GM12878 (cell line): ENCODE data around the gene ANK2. TPM values are rescaled to one million over a fixed set of nuclear protein-coding genes. Genes with fewer than 3 reads are reported as not detected.

Experiments
- ATAC-seq: fragments of 200-7000 bp; cut with Tn5 transposase; 3 replicates; pipeline ENCODE4 v1.9.1; 2020; ENCODE audit warnings: mild to moderate bottlenecking, moderate library complexity
- BruUV-seq: library from RNA; stranded (reverse); fragments of 400-500 nt; replicated peaks from 2 replicates; lab custom pipeline; 2021; lab: Mats Ljungman, UMichigan
- CTCF ChIA-PET: fragments of 300-600 bp; sonication (Branson Sonifier 250); formaldehyde crosslinking; extraction: SDS; loops from one replicate; lab custom pipeline; 2021; ENCODE audit warnings: inconsistent platforms; lab: Yijun Ruan, JAX
- POLR2A ChIA-PET: fragments of 350-600 bp; formaldehyde crosslinking; extraction: SDS; loops from one replicate; lab custom pipeline; 2021; ENCODE audit warnings: inconsistent platforms; lab: Charles Lee
- RAD21 ChIA-PET: fragments of 300-600 bp; sonication (Branson Sonifier 250); formaldehyde crosslinking; loops from one replicate; lab custom pipeline; 2023; ENCODE audit warnings: antibody characterized with exemption; ENCODE audit not compliant: unreplicated experiment; lab: Charles Lee
- SMC1A ChIA-PET: fragments of 300-600 bp; sonication (Branson Sonifier 250); formaldehyde crosslinking; loops from one replicate; lab custom pipeline; 2023; ENCODE audit not compliant: unreplicated experiment, uncharacterized antibody; lab: Charles Lee
- DNase-seq: peaks from one replicate; pipeline ENCODE4 v3.0.0-alpha.2; 2011; ENCODE audit warnings: low read depth, low spot score
- FAIRE-seq: peaks from 3 replicates; lab custom pipeline; 2011; peaks lifted over from hg19 to GRCh38; lab: Jason Lieb, UNC
- H2AFZ ChIP-seq: 2 replicates; pipeline ENCODE4 v1.6.0; 2011; ENCODE audit warnings: low read depth, low read length, control low read depth; ENCODE audit not compliant: control insufficient read depth
- H3K27ac ChIP-seq: 2 replicates; pipeline ENCODE4 v1.5.1; 2011; ENCODE audit warnings: control low read depth; ENCODE audit not compliant: control insufficient read depth, insufficient read depth
- H3K27me3 ChIP-seq, 2 experiments: replicated peaks in 1 of 2; 2 replicates each; pipeline versions ENCODE4 v1.6.0 to v1.6.1; 2011; ENCODE audit warnings: low read length in 1 of 2; ENCODE audit not compliant: control insufficient read depth in 2 of 2, insufficient read depth in 2 of 2
- H3K36me3 ChIP-seq, 2 experiments: 2 replicates each; pipeline ENCODE4 v1.5.1; 2011; ENCODE audit warnings: low read length in 1 of 2; ENCODE audit not compliant: control insufficient read depth in 2 of 2, insufficient read depth in 2 of 2
- H3K4me1 ChIP-seq: 2 replicates; pipeline ENCODE4 v1.6.1; 2011; ENCODE audit warnings: mild to moderate bottlenecking, low read length, moderate library complexity, mixed read lengths; ENCODE audit not compliant: control insufficient read depth, insufficient read depth
- H3K4me2 ChIP-seq: 2 replicates; pipeline ENCODE4 v1.6.0; 2011; ENCODE audit warnings: control low read depth; ENCODE audit not compliant: control insufficient read depth, insufficient read depth
- H3K4me3 ChIP-seq: fragments of 200-600 bp; sonication (generic); 2 replicates; pipeline ENCODE4 v1.5.1; 2016
- H3K79me2 ChIP-seq: 2 replicates; pipeline ENCODE4 v1.6.0; 2011; ENCODE audit warnings: low read length; ENCODE audit not compliant: control insufficient read depth, insufficient read depth
- H3K9ac ChIP-seq: 2 replicates; pipeline ENCODE4 v1.8.0; 2011; ENCODE audit warnings: low read length, control low read depth, mixed read lengths; ENCODE audit not compliant: control insufficient read depth, insufficient read depth
- H3K9me3 ChIP-seq: replicated peaks from 3 replicates; pipeline ENCODE4 v1.5.1; 2011; ENCODE audit warnings: mild to moderate bottlenecking, low read length; ENCODE audit not compliant: control insufficient read depth, insufficient read depth
- H4K20me1 ChIP-seq: 2 replicates; pipeline ENCODE4 v1.6.0; 2011; ENCODE audit not compliant: control insufficient read depth, insufficient read depth
- CREM ChIP-seq: IDR thresholded peaks from 2 replicates; pipeline ENCODE4 v1.6.1; 2014; ENCODE audit warnings: antibody characterized with exemption, low read depth
- MTA2 ChIP-seq: fragments of 450-650 bp; IDR thresholded peaks from 2 replicates; pipeline ENCODE4 v1.6.1; 2016; ENCODE audit warnings: low read depth, mild to moderate bottlenecking, moderate library complexity
- PAX8 ChIP-seq: fragments of 450-650 bp; IDR thresholded peaks from 2 replicates; pipeline ENCODE4 v1.6.1; 2017; ENCODE audit warnings: mild to moderate bottlenecking, moderate library complexity
- RAD21 ChIP-seq: IDR thresholded peaks from 2 replicates; pipeline ENCODE4 v1.6.1; 2011; ENCODE audit warnings: mild to moderate bottlenecking, low read depth, low read length, moderate library complexity; ENCODE audit not compliant: insufficient read depth
- RELA ChIP-seq: fragments of 450-650 bp; IDR thresholded peaks from 2 replicates; pipeline ENCODE4 v1.8.0; 2014; ENCODE audit warnings: borderline replicate concordance; ENCODE audit not compliant: partially characterized antibody
- RUNX3 ChIP-seq: IDR thresholded peaks from 2 replicates; pipeline ENCODE4 v1.6.1; 2012; ENCODE audit warnings: low read length, inconsistent platforms
- SMAD5 ChIP-seq: IDR thresholded peaks from 2 replicates; pipeline ENCODE4 v1.6.1; 2016; ENCODE audit warnings: antibody characterized with exemption, low read depth
- SP1 ChIP-seq: IDR thresholded peaks from one replicate; pipeline ENCODE4 v1.6.1; 2011; ENCODE audit warnings: low read depth, low read length
- SPI1 ChIP-seq: IDR thresholded peaks from 2 replicates; pipeline ENCODE4 v1.6.1; 2011; ENCODE audit warnings: low read depth, mild to moderate bottlenecking, low read length, moderate library complexity, borderline replicate concordance; ENCODE audit not compliant: insufficient read depth
- SREBF1 ChIP-seq: IDR thresholded peaks from 2 replicates; pipeline ENCODE4 v1.6.1; 2012; ENCODE audit warnings: mild to moderate bottlenecking, low read length
- SREBF2 ChIP-seq: IDR thresholded peaks from 2 replicates; pipeline ENCODE4 v1.6.1; 2012; ENCODE audit warnings: mild to moderate bottlenecking, low read length
- ZNF207 ChIP-seq: fragments of 450-650 bp; IDR thresholded peaks from 2 replicates; pipeline ENCODE4 v1.6.1; 2014; ENCODE audit warnings: antibody characterized with exemption, mild to moderate bottlenecking, borderline replicate concordance
- ZNF24 ChIP-seq: fragments of 450-650 bp; IDR thresholded peaks from 2 replicates; pipeline ENCODE4 v1.6.1; 2017; ENCODE audit warnings: antibody characterized with exemption, mild to moderate bottlenecking
- WGBS: methylation state at CpG from one replicate; pipeline ENCODE4 v1.1.6; 2016; ENCODE audit warnings: low lambda C conversion rate; ENCODE audit not compliant: insufficient replicate concordance, insufficient coverage; ENCODE audit errors: missing lambda C conversion rate; 5-methylcytosine and 5-hydroxymethylcytosine counted together
- in situ Hi-C: fragments of 300-500 bp; cut with MboI; formaldehyde crosslinking; loops from 9 replicates; pipeline ENCODE4 v1.14.3; 2018; ENCODE audit warnings: mixed read lengths
- intact Hi-C: fragments of 100-400 bp; cut with micrococcal nuclease; formaldehyde crosslinking; loops from one replicate; pipeline ENCODE4 v1.14.2; 2022; ENCODE audit not compliant: unreplicated experiment
- polyA plus RNA-seq, 11 experiments: library from polyadenylated mRNA; depleted of rRNA in 4 of 11; unstranded in 6 of 11; stranded (reverse) in 5 of 11; fragments of >200 nt; fragmentation: Nextera tagmentation in 4 of 11; fragmentation: Illumina TruSeq in 1 of 11; extraction: Ambion mirVana in 4 of 11; extraction: Trizol in 1 of 11; gene quantifications; 1 replicate in 1 of 11; 2 replicates in 10 of 11; pipeline versions ENCODE4 v1.2.1 to v1.2.3, GENCODE V29; 2011 to 2016; ENCODE audit warnings: inconsistent platforms in 2 of 11, missing spikeins in 2 of 11, low read depth in 1 of 11
- total RNA-seq, 4 experiments: library from RNA; depleted of rRNA in 3 of 4; stranded (reverse); fragments of >200 nt in 3 of 4; fragmentation: Illumina TruSeq in 1 of 4; extraction: Trizol in 1 of 4; gene quantifications; 2 replicates each; pipeline versions ENCODE4 v1.2.1 to v1.2.3, GENCODE V29; 2013 to 2021
- TF ChIP-seq, protein P1 (sequence below): fragments of 450-650 bp; IDR thresholded peaks from 2 replicates; pipeline ENCODE4 v1.6.1; 2017; ENCODE audit warnings: mild to moderate bottlenecking, low read depth, inconsistent platforms; ENCODE audit not compliant: poor library complexity, severe bottlenecking

ANK2 gene
- total and polyA plus RNA-seq, 10 of the 15 experiments (the other 5 are each of a cell fraction or from before 2014, with no cell fraction given), result 1.6 to 13.0 (median 4.1) TPM

DNA sequence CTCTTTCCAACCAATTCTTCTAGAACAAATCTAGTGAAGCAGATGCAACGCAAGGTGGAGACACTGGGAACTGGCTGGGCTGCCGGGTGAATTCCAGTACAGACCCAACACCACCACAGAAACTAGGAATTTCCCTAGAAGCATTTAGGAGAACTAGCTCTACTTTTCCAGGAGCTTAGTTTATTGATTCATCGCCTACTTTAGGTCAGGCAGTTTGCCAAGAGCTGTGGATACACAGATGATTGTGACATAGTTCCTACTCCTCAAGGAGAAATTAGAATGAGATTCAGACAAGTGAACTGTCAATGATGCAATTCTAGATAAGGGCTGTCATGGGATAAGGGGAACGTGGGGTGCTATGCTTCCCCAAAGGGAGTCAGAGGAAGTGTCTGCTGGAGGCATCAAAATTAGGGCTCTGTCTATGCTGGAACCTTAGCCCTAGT lies 362.1 kb downstream of the ANK2 start (continued):
- TF ChIP-seq, protein P1, sequence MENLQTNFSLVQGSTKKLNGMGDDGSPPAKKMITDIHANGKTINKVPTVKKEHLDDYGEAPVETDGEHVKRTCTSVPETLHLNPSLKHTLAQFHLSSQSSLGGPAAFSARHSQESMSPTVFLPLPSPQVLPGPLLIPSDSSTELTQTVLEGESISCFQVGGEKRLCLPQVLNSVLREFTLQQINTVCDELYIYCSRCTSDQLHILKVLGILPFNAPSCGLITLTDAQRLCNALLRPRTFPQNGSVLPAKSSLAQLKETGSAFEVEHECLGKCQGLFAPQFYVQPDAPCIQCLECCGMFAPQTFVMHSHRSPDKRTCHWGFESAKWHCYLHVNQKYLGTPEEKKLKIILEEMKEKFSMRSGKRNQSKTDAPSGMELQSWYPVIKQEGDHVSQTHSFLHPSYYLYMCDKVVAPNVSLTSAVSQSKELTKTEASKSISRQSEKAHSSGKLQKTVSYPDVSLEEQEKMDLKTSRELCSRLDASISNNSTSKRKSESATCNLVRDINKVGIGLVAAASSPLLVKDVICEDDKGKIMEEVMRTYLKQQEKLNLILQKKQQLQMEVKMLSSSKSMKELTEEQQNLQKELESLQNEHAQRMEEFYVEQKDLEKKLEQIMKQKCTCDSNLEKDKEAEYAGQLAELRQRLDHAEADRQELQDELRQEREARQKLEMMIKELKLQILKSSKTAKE, result no peak
- no peak for TF ChIP-seq MTA2
- no peak for TF ChIP-seq ZNF207
- TF ChIP-seq CREM, result no peak
- TF ChIP-seq SPI1, result no peak
- TF ChIP-seq SREBF2, result no peak
- TF ChIP-seq RUNX3, result no peak
- no peak for TF ChIP-seq ZNF24

DNA sequence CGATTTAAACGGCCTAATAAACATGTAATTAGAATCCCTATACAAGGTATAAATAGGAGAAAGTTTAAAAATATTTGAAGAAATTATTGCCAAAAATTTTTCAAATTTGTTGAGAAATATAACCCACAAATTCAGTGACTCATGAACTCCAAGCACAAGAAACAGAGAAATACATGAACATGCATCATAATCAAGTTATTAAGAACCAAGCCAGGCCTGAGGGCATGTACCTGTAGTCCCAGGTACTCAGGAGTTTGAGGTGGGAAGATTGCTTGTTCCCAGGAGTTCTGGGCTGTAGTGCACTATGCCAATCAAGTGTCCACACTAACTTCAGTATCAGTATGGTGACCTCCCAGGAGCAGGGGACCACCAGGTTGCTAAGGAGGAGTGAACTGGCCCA lies 370.2 kb downstream of the ANK2 start:
- Histone ChIP-seq H3K9me3 (no peaks in the 10 kb centered on the region), H3K36me3 (no peaks in the 10 kb centered on the region), H3K4me3 (no peak overlapping the region), H3K9ac (no peak overlapping the region), H3K4me1 (no peaks in the 10 kb centered on the region), H2AFZ (no peak overlapping the region), H3K27ac (no peak overlapping the region), H4K20me1 (no peaks in the 10 kb centered on the region), H3K79me2 (no peaks in the 10 kb centered on the region), H3K27me3 (no peaks in the 10 kb centered on the region), H3K4me2 (no peak overlapping the region)
- DNase-seq, result no peak
- no peak for ATAC-seq
- in situ Hi-C loops (no loop called here), intact Hi-C loops (no loop called here)
- RAD21 ChIA-PET, result no interaction called here
- SMC1A ChIA-PET, result no interaction called here
- CTCF ChIA-PET, result interaction anchor here (0.7 kb wide), 1 partner anchor 77 kb away, joined by 3 read pairs; no protein-coding TSS in a partner anchor
- POLR2A ChIA-PET, result no interaction called here
- 7% methylated on average over 2 of the region's 2 CpGs for WGBS
- BruUV-seq, result no TSS peak
- TF ChIP-seq RAD21 (no peak), SP1 (no peak), PAX8 (no peak), SMAD5 (no peak), SREBF1 (no peak), RELA (no peak)
- no peak for FAIRE-seq
